Measurements from ENCODE around the gene BRIP1. TPM values are rescaled to one million over a fixed set of nuclear protein-coding genes. Genes with fewer than 3 reads are reported as not detected.
"Not testable (repeated sequence)": the region's sequence is repeated elsewhere in the genome, so short reads cannot be mapped to it uniquely, and the experiment has no call there.

Gene BRIP1
- polyA plus RNA-seq, 4 donors: 8.1 to 11.7 (median 10.8) TPM

- not testable (repeated sequence) for DNase-seq (ENCODE audit: low read depth in 4 of 4, low spot score in 3 of 4)
Measured at GRCh38 chr17:61673019-61673897, 190.1 kb downstream of the BRIP1 start.

DNA sequence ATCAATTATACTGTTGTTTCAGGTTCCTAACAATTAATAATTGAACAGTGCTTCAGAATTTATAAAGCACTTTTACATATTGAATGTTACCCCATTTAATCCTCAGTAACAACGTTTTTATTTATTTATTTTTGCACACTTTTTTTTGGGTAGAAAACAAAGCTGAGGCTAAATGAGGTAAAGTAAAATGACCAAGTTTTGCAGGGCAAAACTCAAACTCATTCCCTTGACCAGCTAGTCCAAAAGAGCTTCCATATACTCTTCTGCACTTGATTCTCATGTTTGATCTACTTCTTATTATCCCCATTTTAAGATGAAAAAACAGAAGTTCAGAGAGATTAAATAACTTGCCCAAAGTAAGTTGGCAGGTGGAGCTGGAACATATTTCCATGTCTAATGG is 191.2 kb downstream of the BRIP1 start:
- DNase-seq (ENCODE audit: low read depth in 4 of 4, low spot score in 3 of 4): no peak

DNA sequence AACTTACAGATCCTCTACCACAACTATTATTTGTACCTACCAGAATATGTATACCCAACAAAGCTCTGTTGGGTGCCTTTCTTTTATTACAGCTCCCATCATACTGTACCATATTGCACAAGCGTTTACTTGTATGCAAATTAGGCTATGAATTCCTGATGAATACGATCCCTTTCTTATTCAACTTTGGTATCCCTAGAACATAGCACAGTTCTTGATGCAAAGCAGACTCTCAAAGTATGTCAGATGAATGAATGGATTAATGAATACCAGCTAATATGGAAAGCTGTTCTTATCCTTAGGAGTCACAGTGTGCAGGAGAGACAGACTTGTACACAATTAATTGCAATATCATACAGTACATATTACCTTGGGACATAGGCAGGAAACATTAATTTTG is 192.6 kb downstream of the BRIP1 start:
- no peak for DNase-seq (ENCODE audit: low read depth in 4 of 4, low spot score in 3 of 4)

DNA sequence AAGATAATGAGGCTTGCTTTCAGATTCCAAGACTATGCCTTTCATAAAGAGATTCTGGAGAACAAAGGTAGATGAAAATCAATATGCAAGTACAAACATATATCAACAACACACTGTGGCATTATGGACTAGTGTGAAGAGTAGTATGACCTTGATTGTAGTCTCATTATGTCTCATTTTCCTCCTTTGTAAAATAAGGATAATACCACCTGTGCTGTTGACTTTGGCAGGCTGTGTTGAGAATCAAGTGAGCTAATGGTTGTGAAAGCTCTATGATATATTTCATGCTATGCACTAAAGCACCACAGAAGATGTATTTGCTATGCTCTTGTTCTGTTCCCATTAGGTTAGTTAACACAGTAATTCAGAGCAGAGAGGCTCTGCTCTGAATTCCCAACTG is 193.8 kb downstream of the BRIP1 start:
- no peak for DNase-seq (ENCODE audit: low read depth in 4 of 4, low spot score in 3 of 4)

DNA sequence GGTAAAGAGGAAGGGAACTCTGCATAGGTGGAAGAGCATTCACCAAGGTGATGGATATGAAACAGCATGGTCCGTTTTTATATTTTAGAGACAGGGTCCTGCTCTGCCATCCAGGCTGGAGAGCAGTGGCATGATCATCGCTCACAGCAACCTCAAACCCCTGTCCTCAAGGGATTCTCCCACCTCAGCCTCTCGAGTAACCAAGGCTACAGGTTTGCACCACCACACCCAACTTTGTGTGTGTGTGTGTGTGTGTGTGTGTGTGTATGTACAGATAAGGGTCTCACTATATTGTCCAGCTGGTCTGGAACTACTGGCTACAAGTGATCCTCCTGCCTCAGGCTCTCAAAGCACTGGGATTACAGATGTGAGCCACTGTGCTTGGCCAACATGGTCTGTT is 194.8 kb downstream of the BRIP1 start:
- no peak for DNase-seq (ENCODE audit: low read depth in 4 of 4, low spot score in 3 of 4)

DNA sequence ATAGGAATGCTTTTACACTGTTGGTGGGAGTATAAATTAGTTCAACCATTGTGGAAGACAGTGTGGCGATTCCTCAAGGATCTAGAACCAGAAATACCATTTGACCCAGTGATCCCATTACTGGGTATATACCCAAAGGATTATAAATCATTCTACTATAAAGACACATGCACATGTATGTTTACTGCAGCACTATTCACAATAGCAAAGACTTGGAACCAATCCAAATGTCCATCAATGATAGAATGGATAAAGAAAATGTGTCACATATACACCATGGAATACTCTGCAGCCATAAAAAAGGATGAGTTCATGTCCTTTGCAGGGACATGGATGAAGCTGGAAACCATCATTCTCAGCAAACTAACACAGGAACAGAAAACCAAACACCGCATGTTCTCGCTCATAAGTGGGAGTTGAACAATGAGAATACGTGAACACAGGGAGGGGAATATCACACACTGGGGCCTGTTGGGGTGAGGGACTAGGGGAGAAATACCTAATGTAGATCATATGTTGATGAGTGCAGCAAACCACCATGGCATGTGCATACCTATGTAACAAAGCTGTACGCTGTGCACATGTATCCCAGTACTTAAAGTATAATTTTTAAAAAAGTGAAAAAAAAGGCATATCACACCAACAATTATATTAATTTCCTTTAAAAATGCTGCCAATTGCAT is 196.8 kb downstream of the BRIP1 start:
- not testable (repeated sequence) for DNase-seq (ENCODE audit: low read depth in 4 of 4, low spot score in 3 of 4)

- DNase-seq (ENCODE audit: low read depth in 4 of 4, low spot score in 3 of 4): no peak
Measured at GRCh38 chr17:61663310-61663709, 200.0 kb downstream of the BRIP1 start.

DNA sequence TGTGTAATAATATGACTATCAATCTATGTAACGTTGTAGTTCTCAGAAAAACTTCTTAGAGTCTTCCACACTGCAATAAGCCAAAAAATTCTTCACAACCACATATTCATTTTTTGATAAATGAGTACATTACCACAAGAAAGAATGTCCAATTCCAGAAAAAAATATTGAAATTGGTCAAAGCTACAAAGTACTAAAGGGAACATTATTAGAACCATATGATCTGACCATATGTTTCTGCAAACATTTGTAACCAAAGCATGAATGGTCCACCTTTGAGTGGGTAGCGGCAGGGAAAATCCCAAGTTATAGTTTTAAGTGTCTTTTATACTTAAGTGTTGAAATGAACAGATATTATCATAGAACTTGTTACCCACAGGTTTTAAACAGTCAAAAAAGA is 200.6 kb downstream of the BRIP1 start:
- no peak for DNase-seq (ENCODE audit: low read depth in 4 of 4, low spot score in 3 of 4)

- no peak for DNase-seq (ENCODE audit: low read depth in 4 of 4, low spot score in 3 of 4)
Measured at GRCh38 chr17:61662186-61662585, 201.1 kb downstream of the BRIP1 start.

GRCh38 chr17:61660746-61661485 is 202.4 kb downstream of the BRIP1 start:
- no peak for DNase-seq (ENCODE audit: low read depth in 4 of 4, low spot score in 3 of 4)

GRCh38 chr17:61659437-61659836 is 203.9 kb downstream of the BRIP1 start:
- no peak for DNase-seq (ENCODE audit: low read depth in 4 of 4, low spot score in 3 of 4)

DNA sequence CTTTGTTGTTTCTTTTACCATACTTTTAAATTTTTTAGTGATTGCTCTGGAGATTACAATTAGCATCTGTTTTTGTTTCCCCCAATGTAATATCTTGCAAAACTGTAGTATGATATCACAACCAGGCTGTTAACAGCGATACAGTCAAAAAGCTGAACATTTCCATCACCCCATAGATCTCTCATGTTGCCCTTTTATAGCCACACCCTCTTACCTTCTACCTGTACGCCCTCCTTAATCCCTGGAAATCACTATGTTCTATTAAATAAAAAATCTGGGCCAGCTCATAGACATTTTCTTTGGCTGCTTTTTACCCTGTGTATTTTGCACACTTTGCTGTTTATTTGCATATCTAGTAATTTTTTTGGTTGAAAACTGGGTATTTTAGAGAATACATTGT is 205.1 kb downstream of the BRIP1 start:
- DNase-seq (ENCODE audit: low read depth in 4 of 4, low spot score in 3 of 4): no peak

DNA sequence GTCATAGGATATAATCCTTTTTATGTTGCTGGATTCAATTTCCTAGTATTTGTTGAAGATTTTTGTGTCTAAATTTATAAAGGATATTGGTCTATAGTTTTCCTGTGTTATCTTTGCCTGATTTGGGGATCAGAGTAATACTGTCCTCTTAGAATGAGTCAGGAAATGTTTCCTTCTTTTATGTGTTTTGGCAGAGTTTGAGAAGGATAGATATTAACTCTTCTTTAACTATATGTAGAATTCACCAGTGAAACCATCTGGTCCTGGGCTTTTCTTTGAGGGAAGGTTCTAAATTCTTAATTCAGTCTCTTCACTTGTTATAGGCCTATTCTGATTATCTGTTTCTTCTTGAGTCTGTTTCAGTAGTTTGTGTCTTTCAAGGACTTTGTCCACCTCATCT is 206.0 kb downstream of the BRIP1 start:
- no peak for DNase-seq (ENCODE audit: low read depth in 4 of 4, low spot score in 3 of 4)

DNA sequence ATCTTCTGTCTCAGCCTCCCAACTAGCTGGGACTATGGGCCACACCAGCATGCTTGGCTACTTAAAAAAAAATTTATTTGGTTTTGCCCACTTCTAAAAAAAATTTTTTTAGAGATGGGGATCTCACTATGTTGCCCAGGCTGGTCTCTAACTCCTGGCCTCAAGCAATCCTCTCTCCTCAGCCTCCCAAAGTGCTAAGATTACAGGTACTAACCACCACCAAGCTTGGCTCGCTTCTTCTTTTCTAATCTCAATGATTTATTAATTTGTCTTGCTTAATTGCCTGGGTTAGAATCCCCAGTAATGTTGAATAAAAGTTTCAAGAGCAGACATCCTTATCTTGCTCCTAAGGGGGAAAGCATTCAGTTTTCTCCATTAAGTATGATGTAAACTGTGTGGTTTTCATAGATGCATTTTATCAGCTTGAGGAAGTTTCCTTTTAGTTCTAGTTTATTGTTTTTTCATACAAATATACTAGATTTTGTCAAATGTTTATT is 206.6 kb downstream of the BRIP1 start:
- no peak for DNase-seq (ENCODE audit: low read depth in 4 of 4, low spot score in 3 of 4)

GRCh38 chr17:61650749-61651148 is 212.6 kb downstream of the BRIP1 start:
- no peak for DNase-seq (ENCODE audit: low read depth in 4 of 4, low spot score in 3 of 4)

GRCh38 chr17:61648587-61648986 is 214.7 kb downstream of the BRIP1 start:
- no peak for DNase-seq (ENCODE audit: low read depth in 4 of 4, low spot score in 3 of 4)

DNA sequence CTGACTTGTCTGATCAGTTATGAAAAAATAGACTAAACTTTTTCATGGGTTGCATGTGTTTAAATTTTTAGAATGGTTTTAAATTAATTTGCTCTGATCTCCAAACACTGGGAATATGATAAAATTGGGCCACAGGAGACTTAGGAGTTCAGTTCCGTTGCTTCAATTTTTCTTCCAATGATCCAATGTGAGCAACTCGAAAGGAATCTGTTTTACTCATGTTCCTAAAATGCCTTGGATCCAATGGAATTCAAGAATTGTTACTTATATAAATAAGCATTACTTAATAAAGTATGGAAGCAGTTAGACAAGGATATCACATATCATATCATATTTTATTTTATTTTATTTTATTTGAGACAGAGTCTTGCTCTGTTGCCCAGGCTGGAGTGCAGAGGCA is 216.3 kb downstream of the BRIP1 start:
- no peak for DNase-seq (ENCODE audit: low read depth in 4 of 4, low spot score in 3 of 4)

- no peak for DNase-seq (ENCODE audit: low read depth in 4 of 4, low spot score in 3 of 4)
Measured at GRCh38 chr17:61646482-61646881, 216.8 kb downstream of the BRIP1 start.

DNA sequence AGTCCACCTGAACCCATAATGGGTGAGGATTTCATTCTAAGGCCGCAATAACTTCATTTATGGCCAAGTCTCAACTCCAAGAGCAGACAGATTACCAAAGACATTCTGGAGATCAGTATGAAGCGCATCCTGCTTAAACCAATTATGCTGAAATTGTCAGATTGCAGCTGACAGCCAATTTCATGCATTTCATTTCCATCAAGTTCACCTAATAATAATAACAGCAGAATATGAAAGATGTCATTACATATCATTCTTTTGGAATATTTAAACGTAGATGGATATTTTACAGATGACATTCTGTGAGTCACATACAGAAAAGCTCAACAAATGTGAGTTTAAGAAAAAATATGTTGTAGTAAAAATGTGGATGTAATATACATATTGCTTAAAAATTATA is 217.4 kb downstream of the BRIP1 start:
- DNase-seq (ENCODE audit: low read depth in 4 of 4, low spot score in 3 of 4): no peak

GRCh38 chr17:61644800-61645774 is 218.2 kb downstream of the BRIP1 start:
- DNase-seq (ENCODE audit: low read depth in 4 of 4, low spot score in 3 of 4): no peak
